BJ (cell line): Measurements from ENCODE around the gene ERMN. TPM values are rescaled to one million over a fixed set of nuclear protein-coding genes. Genes with fewer than 3 reads are reported as not detected.

Experiments used
- CTCF ChIA-PET: fragments of 350-600 bp; formaldehyde crosslinking; extraction: SDS; loops from one replicate; lab custom pipeline; 2021; ENCODE audit warnings: antibody characterized with exemption, inconsistent platforms; lab: Yijun Ruan, JAX
- POLR2A ChIA-PET: fragments of 300-600 bp; sonication (Branson Sonifier 250); formaldehyde crosslinking; extraction: SDS; loops from one replicate; lab custom pipeline; 2021; ENCODE audit warnings: antibody characterized with exemption; lab: Charles Lee
- DNase-seq: peaks from one replicate; pipeline ENCODE4 v3.0.0-alpha.2; 2011; ENCODE audit warnings: low read depth
- H3K27me3 ChIP-seq: 2 replicates; pipeline ENCODE4 v1.6.0; 2011; ENCODE audit warnings: low read length; ENCODE audit not compliant: control insufficient read depth, insufficient read depth
- H3K36me3 ChIP-seq: 2 replicates; pipeline ENCODE4 v1.5.1; 2011; ENCODE audit warnings: low read length; ENCODE audit not compliant: control insufficient read depth, insufficient read depth
- H3K4me3 ChIP-seq: 2 replicates; pipeline ENCODE4 v1.5.1; 2011; ENCODE audit warnings: low read depth, mild to moderate bottlenecking, control low read depth, low read length
- polyA plus RNA-seq: library from polyadenylated mRNA; depleted of rRNA; stranded (reverse); fragments of >200 nt; gene quantifications from 2 replicates; pipeline ENCODE4 v1.2.3, GENCODE V29; 2011
- TF ChIP-seq, protein P1 (sequence below): IDR thresholded peaks from 2 replicates; pipeline ENCODE4 v1.5.1; 2011; ENCODE audit warnings: low read depth, mild to moderate bottlenecking, control low read depth, inconsistent platforms, low read length, moderate library complexity; ENCODE audit not compliant: insufficient read depth

ERMN gene
- polyA plus RNA-seq, 1 experiment, result not detected

- Histone ChIP-seq H3K36me3 (no peaks in the 10 kb centered on the region), H3K4me3 (no peak overlapping the region), H3K27me3 (peaks cover 1% of the 10 kb centered on the region; the same call in 1 of the 2 replicates)
- ChIA-PET CTCF (interaction anchor here (0.5 to 20.9 kb wide), 7 partner anchors 13 to 1859 kb away, joined by 3 to 308 read pairs (median 10); partner anchors contain the start of gene ERMN), POLR2A (no interaction called here)
- no peak for DNase-seq
- TF ChIP-seq, protein P1, sequence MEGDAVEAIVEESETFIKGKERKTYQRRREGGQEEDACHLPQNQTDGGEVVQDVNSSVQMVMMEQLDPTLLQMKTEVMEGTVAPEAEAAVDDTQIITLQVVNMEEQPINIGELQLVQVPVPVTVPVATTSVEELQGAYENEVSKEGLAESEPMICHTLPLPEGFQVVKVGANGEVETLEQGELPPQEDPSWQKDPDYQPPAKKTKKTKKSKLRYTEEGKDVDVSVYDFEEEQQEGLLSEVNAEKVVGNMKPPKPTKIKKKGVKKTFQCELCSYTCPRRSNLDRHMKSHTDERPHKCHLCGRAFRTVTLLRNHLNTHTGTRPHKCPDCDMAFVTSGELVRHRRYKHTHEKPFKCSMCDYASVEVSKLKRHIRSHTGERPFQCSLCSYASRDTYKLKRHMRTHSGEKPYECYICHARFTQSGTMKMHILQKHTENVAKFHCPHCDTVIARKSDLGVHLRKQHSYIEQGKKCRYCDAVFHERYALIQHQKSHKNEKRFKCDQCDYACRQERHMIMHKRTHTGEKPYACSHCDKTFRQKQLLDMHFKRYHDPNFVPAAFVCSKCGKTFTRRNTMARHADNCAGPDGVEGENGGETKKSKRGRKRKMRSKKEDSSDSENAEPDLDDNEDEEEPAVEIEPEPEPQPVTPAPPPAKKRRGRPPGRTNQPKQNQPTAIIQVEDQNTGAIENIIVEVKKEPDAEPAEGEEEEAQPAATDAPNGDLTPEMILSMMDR, result no peak
Observed at GRCh38 chr2:157337978-157338377, 12.4 kb upstream of the ERMN start.

- Histone ChIP-seq H3K36me3 (no peaks in the 10 kb centered on the region), H3K27me3 (peaks cover 1% of the 10 kb centered on the region; the same call in 1 of the 2 replicates), H3K4me3 (no peak overlapping the region)
- ChIA-PET POLR2A (no interaction called here), CTCF (interaction anchor here (0.7 to 20.9 kb wide), 23 partner anchors 10 to 1959 kb away, joined by 3 to 308 read pairs (median 5); partner anchors contain the start of genes ERMN and GALNT5)
- TF ChIP-seq, protein P1, result peak; percentile 71
- no peak for DNase-seq
Observed at GRCh38 chr2:157336137-157337010, 10.8 kb upstream of the ERMN start.

DNA sequence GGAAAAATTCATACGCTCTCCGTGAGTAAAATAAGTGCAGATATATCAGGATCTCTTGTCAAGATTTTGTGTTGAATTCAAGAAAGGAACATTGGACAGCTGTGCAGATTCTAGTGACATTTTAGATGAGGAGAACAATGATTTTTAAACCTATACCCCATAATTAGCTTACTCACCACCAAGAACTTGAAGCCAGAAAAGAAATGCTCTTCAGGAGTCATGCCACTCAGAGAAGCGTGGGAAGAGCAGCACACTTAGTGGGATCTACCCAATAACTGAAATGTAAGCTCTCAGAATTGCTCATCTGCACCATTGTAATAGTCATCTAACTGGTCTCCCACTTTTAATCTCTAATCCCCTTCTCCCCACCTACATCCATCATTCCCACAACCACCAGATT, 9.2 kb upstream of the ERMN start:
- Histone ChIP-seq H3K36me3 (no peaks in the 10 kb centered on the region), H3K4me3 (no peak overlapping the region), H3K27me3 (peaks cover 1% of the 10 kb centered on the region; the same call in 1 of the 2 replicates)
- TF ChIP-seq, protein P1, result no peak
- ChIA-PET CTCF (interaction anchor here (1.2 to 20.9 kb wide), 9 partner anchors 10 to 679 kb away, joined by 3 to 308 read pairs (median 20); partner anchors contain the start of gene ERMN), POLR2A (no interaction called here)
- DNase-seq, result no peak

DNA sequence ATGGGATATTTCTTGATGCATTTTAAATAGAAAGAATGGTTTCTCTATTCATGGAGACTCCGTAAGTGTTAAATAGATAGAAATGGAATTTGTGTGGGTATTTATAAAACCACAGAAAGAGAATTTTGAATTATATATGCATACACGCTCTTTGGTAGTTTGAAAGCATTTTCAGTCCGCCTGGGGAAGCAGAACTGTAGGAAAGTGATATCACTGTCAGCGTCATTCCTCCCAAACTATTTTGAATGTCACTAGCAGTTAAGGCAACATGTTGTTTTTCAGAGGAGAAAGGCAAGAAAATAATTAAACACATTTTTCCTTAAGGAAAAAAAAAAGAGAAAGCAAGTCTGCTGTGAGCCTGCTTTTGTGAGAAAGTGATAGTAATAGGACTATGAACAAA, 8.7 kb upstream of the ERMN start:
- ChIA-PET POLR2A (no interaction called here), CTCF (interaction anchor here (3.9 to 20.9 kb wide), 3 partner anchors 9 to 33 kb away, joined by 41 to 308 read pairs (median 93); partner anchors contain the start of gene ERMN)
- peaks cover 1% of the 10 kb centered on the region; the same call in 1 of the 2 replicates for H3K27me3 ChIP-seq
- TF ChIP-seq, protein P1, result no peak
- DNase-seq, result no peak
- H3K4me3 ChIP-seq, result no peak overlapping the region
- H3K36me3 ChIP-seq, result no peaks in the 10 kb centered on the region

GRCh38 chr2:157333304-157334047, 7.9 kb upstream of the ERMN start:
- ChIA-PET POLR2A (no interaction called here), CTCF (interaction anchor here (0.7 to 20.9 kb wide), 3 partner anchors 13 to 274 kb away, joined by 3 to 308 read pairs (median 41); no protein-coding TSS in a partner anchor)
- no peak for DNase-seq
- Histone ChIP-seq H3K4me3 (no peak overlapping the region), H3K36me3 (no peaks in the 10 kb centered on the region), H3K27me3 (peaks cover 1% of the 10 kb centered on the region; the same call in 1 of the 2 replicates)
- TF ChIP-seq, protein P1, result no peak
